Astrocyte of the cerebellum (primary cell): ENCODE results near the gene BLOC1S3.
A peak's percentile ranks its signal among the peaks of the same experiment; 100 is the strongest.

Source experiments
- DNase-seq: peaks from one replicate; pipeline ENCODE4 v3.0.0-alpha.2; 2011; ENCODE audit warnings: low read depth
- H3K4me3 ChIP-seq: 2 replicates; pipeline ENCODE4 v1.5.1; 2011; ENCODE audit warnings: mild to moderate bottlenecking, low read depth, low read length, moderate library complexity
- CTCF ChIP-seq: IDR thresholded peaks from 2 replicates; pipeline ENCODE4 v1.5.1; 2012; ENCODE audit warnings: low read length, low read depth, moderate library complexity, mild to moderate bottlenecking; ENCODE audit errors: missing control alignments
- in situ Hi-C: cut with HindIII; loops from 2 replicates; pipeline ENCODE4 v1.10.0; 2017; ENCODE audit warnings: low sequenced_read_pairs

BLOC1S3 gene

GRCh38 chr19:45136507-45137178 lies 41.9 kb upstream of the BLOC1S3 start:
- in situ Hi-C loops, result no loop called here
- no peak overlapping the region for H3K4me3 ChIP-seq
- no peak for TF ChIP-seq CTCF
- no peak for DNase-seq

GRCh38 chr19:45137179-45137761 lies 41.3 kb upstream of the BLOC1S3 start:
- H3K4me3 ChIP-seq, result no peak overlapping the region
- no peak for TF ChIP-seq CTCF
- in situ Hi-C loops, result no loop called here
- peak; percentile 35 for DNase-seq

GRCh38 chr19:45138303-45138751 lies 40.3 kb upstream of the BLOC1S3 start:
- in situ Hi-C loops, result no loop called here
- no peak overlapping the region for H3K4me3 ChIP-seq
- no peak for TF ChIP-seq CTCF
- DNase-seq, result no peak

GRCh38 chr19:45139286-45140143 lies 39.1 kb upstream of the BLOC1S3 start:
- TF ChIP-seq CTCF, result no peak
- H3K4me3 ChIP-seq, result no peak overlapping the region
- DNase-seq, result no peak
- in situ Hi-C loops, result no loop called here

- in situ Hi-C loops, result no loop called here
- H3K4me3 ChIP-seq, result no peak overlapping the region
- DNase-seq, result no peak
- no peak for TF ChIP-seq CTCF
Measured at GRCh38 chr19:45140144-45140503, 38.5 kb upstream of the BLOC1S3 start.

GRCh38 chr19:45140533-45140932 lies 38.1 kb upstream of the BLOC1S3 start:
- in situ Hi-C loops, result no loop called here
- no peak for TF ChIP-seq CTCF
- no peak for DNase-seq
- H3K4me3 ChIP-seq, result no peak overlapping the region
